Thyroid gland (tissue), 4 donors: ENCODE measurements around the gene ADAMTS2.

Experiments
- POLR2A ChIP-seq, 2 donors: fragments of 450-650 bp; IDR thresholded peaks; one replicate each; pipeline ENCODE4 v1.6.1; 2017; ENCODE audit warnings: antibody characterized with exemption in 2 of 2, mild to moderate bottlenecking in 2 of 2, moderate library complexity in 1 of 2
- TF ChIP-seq, protein P1 (sequence below), 6 experiments: fragments of 200-600 bp in 3 of 6; fragments of 450-650 bp in 3 of 6; sonication (generic) in 3 of 6; IDR thresholded peaks; one replicate each; pipeline ENCODE4 v1.5.1; 2016 to 2019; ENCODE audit warnings: antibody characterized with exemption in 6 of 6, mild to moderate bottlenecking in 2 of 6, inconsistent platforms in 1 of 6, moderate library complexity in 1 of 6

DNA sequence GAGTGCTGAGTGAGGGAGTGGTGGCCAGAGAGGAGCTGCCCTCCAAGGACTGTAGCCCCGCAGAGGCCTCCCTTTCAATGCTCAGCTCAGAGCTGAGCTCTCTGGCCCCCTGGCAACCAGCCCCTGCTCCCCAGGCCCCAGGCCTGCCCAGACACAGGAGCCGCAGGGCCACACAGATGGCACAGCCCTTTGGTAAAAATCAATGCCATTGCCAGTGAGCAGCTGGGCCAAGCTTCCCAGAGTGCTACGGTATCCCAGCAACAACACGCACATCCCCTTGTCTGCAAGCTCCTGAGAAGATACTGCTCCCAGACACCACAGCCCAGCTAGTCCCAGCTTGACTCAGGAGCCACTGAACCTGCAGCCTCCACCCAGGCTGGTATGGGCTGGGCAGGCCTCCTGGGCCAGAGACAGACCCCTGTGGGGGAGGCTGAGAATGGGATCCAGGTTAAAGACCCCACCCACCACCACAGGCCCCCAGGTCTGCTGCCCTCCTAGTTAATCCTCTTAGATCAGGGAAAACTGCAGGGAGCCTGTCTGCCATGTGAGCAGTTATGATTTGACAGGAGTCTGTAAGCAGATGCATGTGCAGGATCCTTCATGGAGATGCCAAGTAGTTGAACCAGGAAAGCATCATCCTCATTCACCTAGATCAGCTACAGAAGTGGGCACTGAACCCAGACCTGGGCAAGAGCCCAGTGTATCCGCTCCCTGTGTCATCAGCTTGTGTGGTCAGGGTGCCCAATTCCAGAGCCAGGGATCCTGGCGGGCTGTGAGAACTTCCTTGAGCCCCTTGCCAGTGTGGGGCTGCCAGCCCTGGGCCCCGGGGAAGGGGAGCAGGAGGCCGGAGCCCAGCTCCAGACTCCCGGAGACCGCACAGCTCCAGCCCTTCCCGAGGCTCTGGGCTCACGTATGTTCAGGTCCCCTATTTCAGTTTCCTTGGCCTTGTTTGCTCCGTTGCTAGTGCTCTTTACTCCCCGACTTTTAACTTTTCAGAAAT lies 26.7 kb upstream of the ADAMTS2 start:
- TF ChIP-seq, protein P1, sequence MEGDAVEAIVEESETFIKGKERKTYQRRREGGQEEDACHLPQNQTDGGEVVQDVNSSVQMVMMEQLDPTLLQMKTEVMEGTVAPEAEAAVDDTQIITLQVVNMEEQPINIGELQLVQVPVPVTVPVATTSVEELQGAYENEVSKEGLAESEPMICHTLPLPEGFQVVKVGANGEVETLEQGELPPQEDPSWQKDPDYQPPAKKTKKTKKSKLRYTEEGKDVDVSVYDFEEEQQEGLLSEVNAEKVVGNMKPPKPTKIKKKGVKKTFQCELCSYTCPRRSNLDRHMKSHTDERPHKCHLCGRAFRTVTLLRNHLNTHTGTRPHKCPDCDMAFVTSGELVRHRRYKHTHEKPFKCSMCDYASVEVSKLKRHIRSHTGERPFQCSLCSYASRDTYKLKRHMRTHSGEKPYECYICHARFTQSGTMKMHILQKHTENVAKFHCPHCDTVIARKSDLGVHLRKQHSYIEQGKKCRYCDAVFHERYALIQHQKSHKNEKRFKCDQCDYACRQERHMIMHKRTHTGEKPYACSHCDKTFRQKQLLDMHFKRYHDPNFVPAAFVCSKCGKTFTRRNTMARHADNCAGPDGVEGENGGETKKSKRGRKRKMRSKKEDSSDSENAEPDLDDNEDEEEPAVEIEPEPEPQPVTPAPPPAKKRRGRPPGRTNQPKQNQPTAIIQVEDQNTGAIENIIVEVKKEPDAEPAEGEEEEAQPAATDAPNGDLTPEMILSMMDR (IDR thresholded peaks at IDR 0.05): no peak
- no peak for TF ChIP-seq POLR2A (IDR thresholded peaks at IDR 0.05)
